Panc1 (cell line): Measurements from ENCODE around the gene RD3L.

Experiments
- POLR2AphosphoS5 ChIP-seq: IDR thresholded peaks from 2 replicates; pipeline ENCODE4 v1.6.1; 2012; ENCODE audit warnings: mild to moderate bottlenecking, low read depth, low read length, moderate library complexity
- SIN3A ChIP-seq: IDR thresholded peaks from 2 replicates; pipeline ENCODE4 v1.6.1; 2012; ENCODE audit warnings: low read depth, mild to moderate bottlenecking, low read length, moderate library complexity, borderline replicate concordance; ENCODE audit not compliant: insufficient read depth
- TCF7L2 ChIP-seq: IDR thresholded peaks from 2 replicates; pipeline ENCODE4 v1.6.1; 2011; ENCODE audit warnings: mild to moderate bottlenecking, low read depth, low read length, inconsistent platforms
- TF ChIP-seq, protein P1 (sequence below): fragments of 450-650 bp; IDR thresholded peaks from 2 replicates; pipeline ENCODE4 v1.5.1; 2017; ENCODE audit warnings: mild to moderate bottlenecking

DNA sequence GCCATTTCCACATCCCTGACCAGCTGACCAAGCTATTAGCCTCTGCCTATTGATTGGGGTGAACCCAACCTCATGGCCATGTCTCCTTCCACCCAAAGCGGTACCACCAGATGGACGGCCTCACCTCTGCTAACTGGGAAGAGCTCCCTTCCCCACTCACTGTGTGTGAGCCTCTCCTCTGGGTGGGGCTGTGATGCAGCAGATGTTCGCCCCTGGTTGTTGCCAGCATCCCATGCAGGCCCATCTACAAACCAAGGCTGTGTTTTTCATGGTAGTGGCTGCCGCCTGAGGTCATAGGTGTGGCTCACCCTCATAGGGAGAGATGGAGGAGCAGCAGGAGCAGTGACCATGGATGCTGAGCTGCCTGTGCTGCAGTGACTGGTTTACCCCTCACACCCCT lies 47.6 kb upstream of the RD3L start:
- TF ChIP-seq, protein P1, sequence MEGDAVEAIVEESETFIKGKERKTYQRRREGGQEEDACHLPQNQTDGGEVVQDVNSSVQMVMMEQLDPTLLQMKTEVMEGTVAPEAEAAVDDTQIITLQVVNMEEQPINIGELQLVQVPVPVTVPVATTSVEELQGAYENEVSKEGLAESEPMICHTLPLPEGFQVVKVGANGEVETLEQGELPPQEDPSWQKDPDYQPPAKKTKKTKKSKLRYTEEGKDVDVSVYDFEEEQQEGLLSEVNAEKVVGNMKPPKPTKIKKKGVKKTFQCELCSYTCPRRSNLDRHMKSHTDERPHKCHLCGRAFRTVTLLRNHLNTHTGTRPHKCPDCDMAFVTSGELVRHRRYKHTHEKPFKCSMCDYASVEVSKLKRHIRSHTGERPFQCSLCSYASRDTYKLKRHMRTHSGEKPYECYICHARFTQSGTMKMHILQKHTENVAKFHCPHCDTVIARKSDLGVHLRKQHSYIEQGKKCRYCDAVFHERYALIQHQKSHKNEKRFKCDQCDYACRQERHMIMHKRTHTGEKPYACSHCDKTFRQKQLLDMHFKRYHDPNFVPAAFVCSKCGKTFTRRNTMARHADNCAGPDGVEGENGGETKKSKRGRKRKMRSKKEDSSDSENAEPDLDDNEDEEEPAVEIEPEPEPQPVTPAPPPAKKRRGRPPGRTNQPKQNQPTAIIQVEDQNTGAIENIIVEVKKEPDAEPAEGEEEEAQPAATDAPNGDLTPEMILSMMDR = no peak
- no peak for TF ChIP-seq POLR2AphosphoS5
- no peak for TF ChIP-seq SIN3A
- TF ChIP-seq TCF7L2 = no peak
